Stimulated activated CD8-positive, alpha-beta memory T cell treated with anti-CD3 and anti-CD28 coated beads, Interleukin-7, amount 100 ng/mL, for 4 hours (primary cell): ENCODE results near the gene SDF4.
"Not testable (repeated sequence)": the region's sequence is repeated elsewhere in the genome, so short reads cannot be mapped to it uniquely, and the experiment has no call there.

ENCODE experiments used
- DNase-seq, 2 donors: peaks; one replicate each; pipeline ENCODE4 v3.0.0-alpha.2; 2020; ENCODE audit warnings: low read depth in 2 of 2

Gene SDF4

DNA sequence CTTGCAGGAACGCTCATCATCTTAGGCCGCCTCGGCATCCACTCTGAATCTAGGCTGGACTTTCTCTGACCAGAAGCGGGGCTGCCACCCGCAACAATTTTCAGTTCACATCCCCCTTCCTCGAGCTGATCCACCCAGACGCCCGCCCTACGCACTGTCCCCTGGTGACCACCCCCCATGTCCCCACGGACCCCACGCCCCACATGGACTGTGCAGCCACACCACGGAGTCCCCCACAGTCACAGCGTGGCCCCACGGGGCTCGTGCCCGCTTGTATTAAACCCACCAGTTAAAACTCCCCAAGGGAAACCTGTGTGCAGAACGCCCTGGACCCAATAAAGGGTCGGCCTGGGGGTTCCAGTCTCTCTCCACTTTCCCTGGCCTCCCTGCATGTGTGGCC is 27.7 kb upstream of the SDF4 start:
- no peak for DNase-seq

- no peak for DNase-seq
These were observed 27.3 kb upstream of the SDF4 start for GRCh38 chr1:1259119-1259488.

- DNase-seq: no peak
These were observed 25.4 kb upstream of the SDF4 start for GRCh38 chr1:1256956-1257871.

DNA sequence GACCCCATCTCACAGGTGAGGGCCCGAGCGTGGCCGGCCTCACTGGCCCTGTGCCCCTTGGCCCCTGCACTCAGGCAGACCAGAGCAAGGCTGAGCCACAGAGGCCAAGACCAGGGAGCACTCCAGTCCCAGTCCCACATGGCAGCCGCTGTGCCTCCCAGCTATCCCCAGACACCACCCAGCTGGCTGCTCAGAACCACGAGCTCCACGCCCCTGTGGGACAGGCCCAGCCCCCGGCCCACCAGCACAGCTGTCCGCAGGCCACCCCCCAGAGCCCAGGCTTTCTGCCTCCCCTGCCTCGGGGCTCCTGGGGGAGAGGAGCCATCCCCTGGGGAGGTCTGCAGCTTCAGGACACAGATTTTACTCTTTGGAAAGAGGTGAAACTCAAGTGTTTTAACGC is 23.8 kb upstream of the SDF4 start:
- DNase-seq: no peak

- DNase-seq: no peak
These were observed 23.3 kb upstream of the SDF4 start for GRCh38 chr1:1255078-1255477.

GRCh38 chr1:1254667-1254998 is 22.8 kb upstream of the SDF4 start:
- DNase-seq: no peak

DNA sequence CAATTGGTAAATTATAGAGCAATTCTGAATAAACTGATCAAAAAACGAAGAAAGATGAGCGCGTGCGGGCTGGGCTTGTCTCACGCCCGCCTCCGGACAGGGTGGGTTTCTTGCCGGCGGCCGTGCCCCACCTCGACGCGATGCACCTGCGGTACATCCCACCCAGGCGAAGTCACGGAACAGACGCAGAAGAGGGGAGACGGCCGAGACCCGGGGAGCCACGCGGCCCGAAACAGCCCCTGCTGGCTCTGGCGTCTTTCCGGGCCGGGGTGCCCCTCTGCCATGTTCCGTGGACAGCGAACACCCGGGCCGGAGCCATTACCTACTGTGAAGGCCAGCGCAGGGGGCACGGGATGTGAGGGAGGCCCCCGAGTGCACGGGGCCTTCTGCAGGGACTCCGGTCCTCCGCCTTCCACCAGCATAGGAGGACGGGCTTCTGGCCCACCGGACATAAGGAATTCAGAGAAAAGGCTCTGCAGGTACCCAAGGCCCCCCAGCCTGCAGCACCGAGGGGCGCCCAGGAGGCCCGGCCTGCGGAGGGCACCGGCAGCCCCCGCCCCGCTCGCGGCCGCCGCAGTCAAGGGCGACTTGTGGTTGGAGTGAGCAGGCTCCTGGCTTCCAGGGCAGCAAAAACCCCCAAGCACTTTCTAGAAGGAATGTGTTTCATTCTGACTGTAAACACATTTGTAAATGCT is 22.3 kb upstream of the SDF4 start:
- no peak for DNase-seq

DNA sequence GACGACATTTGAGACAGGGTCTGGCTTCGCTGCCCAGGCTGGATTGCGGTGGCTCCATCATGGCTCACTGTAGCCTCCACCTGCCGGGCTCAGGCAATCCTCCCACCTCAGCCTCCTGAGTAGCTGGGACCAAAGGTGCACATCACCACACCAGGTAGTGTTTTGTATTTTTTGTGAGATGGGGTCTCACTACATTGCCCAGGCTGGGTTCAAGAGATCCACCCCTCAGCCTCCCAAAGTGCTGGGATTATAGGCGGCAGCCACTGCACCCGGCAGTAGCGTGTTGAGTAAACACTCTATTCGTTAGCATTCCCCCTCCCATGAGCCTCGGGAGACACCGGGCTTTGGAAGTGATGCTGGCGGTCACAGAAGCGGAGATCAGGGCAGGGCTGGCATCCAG is 21.5 kb upstream of the SDF4 start:
- no peak for DNase-seq

GRCh38 chr1:1250786-1251284 is 19.0 kb upstream of the SDF4 start:
- peak; percentile 59 to 79 for DNase-seq

- not testable (repeated sequence) for DNase-seq
These were observed 16.5 kb upstream of the SDF4 start for GRCh38 chr1:1248009-1248913.

GRCh38 chr1:1247341-1247913 is 15.6 kb upstream of the SDF4 start:
- DNase-seq: no peak

DNA sequence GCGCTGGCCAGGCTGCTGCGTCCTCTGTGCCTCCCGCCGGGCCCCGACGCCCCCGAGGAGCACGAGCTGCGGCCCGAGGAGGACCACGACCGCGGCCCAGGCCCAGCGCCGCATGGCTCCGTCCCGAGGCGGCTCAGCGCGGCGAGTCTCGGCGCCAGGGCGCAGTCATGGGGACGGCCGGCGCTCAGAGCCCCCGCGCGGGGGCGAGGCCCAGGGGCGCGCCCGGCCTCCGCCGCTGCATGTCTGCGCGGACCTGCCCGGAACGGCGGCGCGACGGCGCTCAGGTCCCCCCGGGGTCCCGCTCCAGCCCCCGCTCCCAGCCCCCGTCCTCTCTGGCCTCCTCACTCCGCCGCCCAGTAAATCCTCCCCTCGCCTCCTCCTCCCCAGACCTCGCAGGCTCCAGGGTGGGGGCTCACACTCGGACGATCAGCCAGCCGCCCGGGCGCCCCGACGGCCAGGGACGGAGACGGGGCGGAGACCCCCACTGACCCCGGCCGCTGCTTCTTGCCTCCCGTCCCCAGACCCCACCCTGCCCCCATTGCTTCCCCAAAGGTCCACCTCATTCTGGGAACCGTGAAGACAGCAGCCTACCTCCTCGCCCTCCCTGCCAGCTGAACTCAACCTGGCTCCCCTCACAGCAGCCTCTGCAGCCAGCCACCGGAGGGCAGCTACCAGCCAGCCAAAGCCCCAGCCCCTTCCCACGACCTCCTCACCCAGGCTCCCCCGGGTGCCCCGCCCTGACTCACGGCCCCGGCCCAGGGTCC is 15.0 kb upstream of the SDF4 start, which contains the start of gene C1QTNF12:
Gene C1QTNF12, minus strand, starts transcription at position 146 of the 764 bp plus-strand sequence. Its CDS starts 32 bp downstream, at position 114.
- no peak for DNase-seq

DNA sequence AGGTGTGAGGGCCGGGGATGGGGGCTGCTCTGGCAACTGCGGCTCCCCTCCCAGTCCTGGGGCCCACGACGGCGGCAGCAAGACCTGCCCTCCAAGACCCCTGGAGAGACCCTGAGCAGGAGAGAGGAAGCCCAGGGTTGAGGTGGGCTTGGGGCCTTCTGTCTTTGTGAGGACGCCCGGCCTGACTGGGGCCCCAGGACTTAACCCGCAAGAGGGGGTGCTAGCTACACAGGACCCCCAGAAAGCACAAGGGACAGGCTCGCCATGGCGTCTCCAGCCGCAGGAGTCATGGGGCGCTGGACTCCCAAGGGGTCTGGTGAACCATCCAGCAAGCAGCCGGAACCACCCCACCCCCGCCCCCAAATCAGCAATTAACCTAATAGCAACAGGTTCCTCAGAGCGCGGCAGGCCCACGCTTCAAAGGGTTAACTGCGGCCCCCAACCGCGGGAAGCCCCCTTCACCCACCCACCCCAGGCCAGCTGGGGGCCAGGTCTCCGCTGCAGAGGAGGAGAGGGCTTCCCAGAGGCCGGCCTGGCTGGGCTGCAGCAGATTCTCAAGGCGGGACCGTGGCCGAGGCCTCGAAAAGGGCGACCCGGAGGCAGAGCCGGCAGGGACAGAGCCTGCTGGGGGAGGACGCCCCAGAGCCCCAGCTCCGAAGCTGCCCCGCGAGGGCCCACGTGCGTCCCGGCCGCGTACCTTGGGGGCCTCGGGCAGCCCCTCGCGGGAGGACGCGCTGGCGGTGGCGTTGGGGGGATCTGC is 14.2 kb upstream of the SDF4 start:
- DNase-seq: no peak

- no peak for DNase-seq
These were observed 13.5 kb upstream of the SDF4 start for GRCh38 chr1:1245178-1245816.

- no peak for DNase-seq
These were observed 12.5 kb upstream of the SDF4 start for GRCh38 chr1:1244192-1244811.

GRCh38 chr1:1243807-1244191 is 12.0 kb upstream of the SDF4 start:
- DNase-seq: no peak

GRCh38 chr1:1243266-1243660 is 11.5 kb upstream of the SDF4 start:
- DNase-seq: no peak

DNA sequence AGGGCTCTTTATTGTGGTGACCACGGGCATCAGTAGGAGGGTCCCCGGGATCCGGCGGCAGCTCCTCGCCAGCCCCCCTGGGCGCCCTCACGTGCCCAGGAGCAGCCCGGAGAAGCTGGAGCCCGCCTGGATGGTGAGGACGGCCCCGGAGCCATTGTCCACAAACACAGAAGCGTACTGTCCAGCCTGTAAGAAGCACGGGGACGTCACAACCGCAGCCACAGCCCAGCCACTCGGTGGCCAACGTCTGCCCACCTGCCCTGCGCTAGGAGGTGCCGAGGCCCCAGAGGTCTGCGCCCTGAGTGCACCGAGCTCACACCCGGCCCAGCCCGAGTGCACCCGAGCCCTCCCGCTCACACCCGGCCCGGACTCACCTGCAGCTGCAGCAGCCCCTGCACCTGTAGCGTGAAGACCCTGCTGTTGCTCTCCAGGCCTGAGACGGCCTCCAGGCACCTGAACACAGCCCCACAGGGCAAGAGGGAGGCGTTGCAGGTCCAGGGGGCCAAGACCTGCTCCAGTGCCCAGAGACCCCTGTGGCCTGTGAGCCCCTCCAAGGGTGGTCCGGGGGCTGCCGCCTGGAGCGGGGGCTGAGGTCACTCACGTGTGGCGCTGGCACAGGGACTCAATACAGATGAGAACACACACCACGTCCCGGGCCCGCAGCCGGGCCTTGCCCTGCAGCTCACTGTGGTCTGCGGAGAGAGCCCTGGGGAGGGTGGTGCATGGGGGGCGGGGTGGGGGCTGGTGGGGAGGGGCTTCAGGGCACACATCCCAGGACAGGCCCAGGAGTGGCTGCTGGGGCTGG is 10.9 kb upstream of the SDF4 start:
- DNase-seq: no peak
